PC-9 (cell line): ENCODE data around the gene DHX38.
"Not testable (repeated sequence)": the region's sequence is repeated elsewhere in the genome, so short reads cannot be mapped to it uniquely, and the experiment has no call there.

Experiments used
- EZH2 ChIP-seq: fragments of 200-600 bp; sonication (generic); IDR thresholded peaks from 2 replicates; pipeline ENCODE4 v1.8.0; 2017; ENCODE audit warnings: antibody characterized with exemption, low read depth
- TF ChIP-seq, protein P1 (sequence below): fragments of 200-600 bp; sonication (generic); conservative IDR thresholded peaks from 2 replicates; pipeline ENCODE4 v1.6.1; 2017; ENCODE audit warnings: mixed run types, antibody characterized with exemption, mild to moderate bottlenecking, moderate library complexity

- TF ChIP-seq, protein P1, sequence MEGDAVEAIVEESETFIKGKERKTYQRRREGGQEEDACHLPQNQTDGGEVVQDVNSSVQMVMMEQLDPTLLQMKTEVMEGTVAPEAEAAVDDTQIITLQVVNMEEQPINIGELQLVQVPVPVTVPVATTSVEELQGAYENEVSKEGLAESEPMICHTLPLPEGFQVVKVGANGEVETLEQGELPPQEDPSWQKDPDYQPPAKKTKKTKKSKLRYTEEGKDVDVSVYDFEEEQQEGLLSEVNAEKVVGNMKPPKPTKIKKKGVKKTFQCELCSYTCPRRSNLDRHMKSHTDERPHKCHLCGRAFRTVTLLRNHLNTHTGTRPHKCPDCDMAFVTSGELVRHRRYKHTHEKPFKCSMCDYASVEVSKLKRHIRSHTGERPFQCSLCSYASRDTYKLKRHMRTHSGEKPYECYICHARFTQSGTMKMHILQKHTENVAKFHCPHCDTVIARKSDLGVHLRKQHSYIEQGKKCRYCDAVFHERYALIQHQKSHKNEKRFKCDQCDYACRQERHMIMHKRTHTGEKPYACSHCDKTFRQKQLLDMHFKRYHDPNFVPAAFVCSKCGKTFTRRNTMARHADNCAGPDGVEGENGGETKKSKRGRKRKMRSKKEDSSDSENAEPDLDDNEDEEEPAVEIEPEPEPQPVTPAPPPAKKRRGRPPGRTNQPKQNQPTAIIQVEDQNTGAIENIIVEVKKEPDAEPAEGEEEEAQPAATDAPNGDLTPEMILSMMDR: not testable (repeated sequence)
- TF ChIP-seq EZH2: not testable (repeated sequence)
These were observed 18.6 kb upstream of the DHX38 start for GRCh38 chr16:72075067-72075466.
